T-helper 2 cell treated with Interferon-gamma antibody and Interleukin-4, amounts not matched to agents 100 ng/mL and 5 ng/mL, for 36 hours (primary cell): ENCODE measurements around the gene RIMBP2. TPM values are rescaled to one million over a fixed set of nuclear protein-coding genes. Genes with fewer than 3 reads are reported as not detected.
"Not testable (repeated sequence)": the region's sequence is repeated elsewhere in the genome, so short reads cannot be mapped to it uniquely, and the experiment has no call there.

Experiments used
- intact Hi-C: fragments of 100-400 bp; cut with micrococcal nuclease; formaldehyde crosslinking; loops from one replicate; pipeline ENCODE4 v1.15.1; 2023
- total RNA-seq: library from RNA; stranded (reverse); gene quantifications from 2 replicates; pipeline ENCODE4 v1.2.3, GENCODE V29; 2022

The RIMBP2 gene
- total RNA-seq, 1 donor from 2014 or later: not detected

DNA sequence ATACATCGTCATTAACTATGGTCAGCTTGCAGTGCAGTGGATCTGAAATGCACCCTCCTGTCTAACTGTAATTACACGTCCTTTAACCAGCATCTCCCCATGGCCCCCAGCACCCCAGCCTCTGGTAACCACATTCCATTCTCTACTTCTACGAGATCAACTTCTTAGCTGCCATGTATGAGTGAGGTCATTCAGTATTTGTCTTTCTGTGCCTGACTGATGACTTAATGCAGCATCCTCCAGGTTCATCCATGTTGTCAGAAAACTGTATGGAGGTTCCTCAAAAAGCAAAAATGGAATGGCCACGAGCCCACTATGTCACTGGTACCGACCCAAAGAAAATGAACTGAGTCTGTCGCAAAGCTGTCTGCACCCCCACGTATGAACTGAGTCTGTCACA, 107.3 kb downstream of the RIMBP2 start:
- intact Hi-C loops: no loop called here

DNA sequence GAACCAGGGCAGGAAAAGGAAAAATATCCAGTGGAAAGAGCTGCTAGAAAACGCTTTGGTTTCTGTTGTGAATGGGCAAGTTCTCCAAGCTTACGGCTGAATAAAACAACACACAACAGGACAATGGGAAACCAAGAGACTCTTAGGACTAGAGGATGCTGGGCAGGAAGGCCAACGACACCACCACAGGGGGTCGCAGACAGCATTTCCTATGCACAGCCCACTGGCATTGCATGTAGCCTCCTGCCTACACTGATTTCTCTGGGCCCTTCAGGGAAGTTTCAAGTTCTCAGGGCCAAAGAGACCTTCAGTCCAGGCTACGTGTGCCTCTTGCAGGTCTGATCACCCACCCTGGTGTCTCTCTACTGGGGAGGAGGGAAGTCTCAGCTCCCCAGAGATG, 108.0 kb downstream of the RIMBP2 start:
- intact Hi-C loops: no loop called here

GRCh38 chr12:130606231-130606630, 109.9 kb downstream of the RIMBP2 start:
- intact Hi-C loops: no loop called here

DNA sequence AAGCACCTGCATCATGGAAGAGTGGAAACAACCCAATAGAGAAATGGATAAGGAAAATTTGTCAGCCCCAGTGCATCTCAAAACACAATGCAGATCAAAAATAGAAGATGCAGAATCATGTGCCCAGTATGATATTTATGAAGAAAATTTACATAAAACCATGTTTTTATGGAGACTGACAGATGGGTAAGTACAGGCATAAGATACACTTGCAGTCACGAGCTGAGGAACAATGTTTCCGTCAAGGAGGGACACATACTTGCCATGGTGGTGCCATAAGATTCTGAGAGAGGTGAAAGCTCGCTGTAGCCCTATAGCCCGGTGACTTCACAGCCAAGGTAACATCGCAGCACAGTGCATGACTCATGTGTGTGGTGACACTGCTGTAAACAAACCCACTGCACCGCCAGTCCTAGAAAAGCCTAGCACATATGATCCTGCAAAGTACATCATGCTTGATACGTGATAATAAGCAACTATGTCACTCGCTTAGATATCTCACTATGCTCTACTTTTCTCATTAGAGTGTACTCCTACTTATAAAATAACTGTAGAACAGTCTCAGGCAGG, 112.6 kb downstream of the RIMBP2 start:
- intact Hi-C loops: no loop called here

DNA sequence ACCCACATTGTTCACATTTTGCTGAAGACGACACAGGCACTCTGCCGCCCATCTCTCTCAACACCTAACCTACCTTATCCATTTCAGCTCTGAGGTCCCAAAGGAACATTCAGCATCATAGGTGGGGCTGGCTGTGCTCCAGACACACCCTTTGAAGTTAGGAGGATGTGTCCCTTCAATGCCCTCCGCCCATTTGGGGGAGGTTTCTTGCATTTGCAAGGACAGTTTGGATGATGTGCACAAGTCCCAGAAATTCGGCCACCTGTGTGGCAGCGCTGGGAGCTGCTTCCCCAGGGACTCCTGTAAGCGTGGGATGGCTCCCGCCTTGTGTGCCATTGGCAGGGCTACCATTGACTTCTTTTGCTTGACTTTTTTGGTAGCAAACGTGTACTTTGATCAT, 113.8 kb downstream of the RIMBP2 start:
- intact Hi-C loops: no loop called here

GRCh38 chr12:130601327-130601726, 114.8 kb downstream of the RIMBP2 start:
- intact Hi-C loops: no loop called here

DNA sequence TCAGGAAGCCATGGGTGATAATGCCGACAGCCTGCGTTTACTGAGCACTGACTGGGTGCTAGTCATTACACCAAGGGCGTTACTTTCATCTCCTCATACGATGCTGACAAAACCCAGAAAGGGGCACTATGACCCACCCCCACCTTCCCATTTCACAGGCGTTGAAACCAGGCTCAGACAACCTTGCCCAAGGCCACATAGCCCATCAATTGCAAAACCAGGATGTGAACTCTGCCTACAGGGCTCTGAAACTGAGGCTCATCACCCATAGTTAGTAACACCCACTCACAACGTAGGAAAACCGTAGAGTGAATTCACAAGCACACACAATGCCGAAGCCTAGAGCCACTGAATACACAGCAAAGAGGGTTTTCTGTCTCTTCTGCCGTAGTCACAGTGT, 119.9 kb downstream of the RIMBP2 start:
- intact Hi-C loops: no loop called here

GRCh38 chr12:130595566-130595965, 120.5 kb downstream of the RIMBP2 start:
- intact Hi-C loops: no loop called here

GRCh38 chr12:130593056-130593455, 123.0 kb downstream of the RIMBP2 start:
- intact Hi-C loops: no loop called here

DNA sequence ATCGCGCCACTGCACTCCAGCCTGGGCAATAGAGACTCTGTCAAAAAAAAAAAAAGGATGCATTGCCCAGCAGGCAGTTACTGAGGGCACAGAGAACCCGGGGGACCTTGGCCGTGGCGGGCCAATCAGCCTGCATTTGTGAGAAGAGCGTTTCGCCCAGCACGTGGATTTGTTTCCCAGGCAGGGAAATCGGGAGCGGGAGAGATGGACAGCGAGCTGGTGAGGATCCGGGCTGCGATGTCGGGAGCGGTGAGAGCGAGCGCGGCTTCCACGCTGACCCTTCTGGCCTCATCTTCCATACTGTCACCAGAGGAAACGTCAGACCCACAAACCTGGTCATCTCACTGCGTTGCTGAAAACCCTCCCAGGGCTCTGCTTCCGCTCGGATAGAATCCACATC, 123.5 kb downstream of the RIMBP2 start:
- intact Hi-C loops: no loop called here

GRCh38 chr12:130591736-130592135, 124.4 kb downstream of the RIMBP2 start:
- intact Hi-C loops: no loop called here

DNA sequence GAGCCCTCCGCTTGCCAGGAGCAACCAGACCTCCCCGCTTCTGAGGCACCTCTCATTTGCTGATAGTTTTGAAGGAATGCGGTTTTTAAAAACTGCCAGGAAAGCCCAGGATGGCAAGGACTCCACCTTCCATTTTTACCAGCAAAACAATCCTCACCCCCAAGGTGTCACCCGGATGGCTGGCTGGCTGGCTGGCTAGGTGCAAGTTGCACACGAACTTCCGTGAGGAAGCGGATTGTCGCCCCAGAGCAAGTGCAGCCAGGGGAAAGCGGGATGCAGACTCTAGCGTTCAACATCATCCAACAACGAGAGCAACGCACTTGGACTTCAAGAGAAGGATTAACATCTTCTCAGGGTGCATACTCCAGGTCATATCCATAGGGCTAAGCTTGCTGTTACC, 125.4 kb downstream of the RIMBP2 start:
- intact Hi-C loops: no loop called here

GRCh38 chr12:130589540-130590317, 126.4 kb downstream of the RIMBP2 start:
- intact Hi-C loops: no loop called here

DNA sequence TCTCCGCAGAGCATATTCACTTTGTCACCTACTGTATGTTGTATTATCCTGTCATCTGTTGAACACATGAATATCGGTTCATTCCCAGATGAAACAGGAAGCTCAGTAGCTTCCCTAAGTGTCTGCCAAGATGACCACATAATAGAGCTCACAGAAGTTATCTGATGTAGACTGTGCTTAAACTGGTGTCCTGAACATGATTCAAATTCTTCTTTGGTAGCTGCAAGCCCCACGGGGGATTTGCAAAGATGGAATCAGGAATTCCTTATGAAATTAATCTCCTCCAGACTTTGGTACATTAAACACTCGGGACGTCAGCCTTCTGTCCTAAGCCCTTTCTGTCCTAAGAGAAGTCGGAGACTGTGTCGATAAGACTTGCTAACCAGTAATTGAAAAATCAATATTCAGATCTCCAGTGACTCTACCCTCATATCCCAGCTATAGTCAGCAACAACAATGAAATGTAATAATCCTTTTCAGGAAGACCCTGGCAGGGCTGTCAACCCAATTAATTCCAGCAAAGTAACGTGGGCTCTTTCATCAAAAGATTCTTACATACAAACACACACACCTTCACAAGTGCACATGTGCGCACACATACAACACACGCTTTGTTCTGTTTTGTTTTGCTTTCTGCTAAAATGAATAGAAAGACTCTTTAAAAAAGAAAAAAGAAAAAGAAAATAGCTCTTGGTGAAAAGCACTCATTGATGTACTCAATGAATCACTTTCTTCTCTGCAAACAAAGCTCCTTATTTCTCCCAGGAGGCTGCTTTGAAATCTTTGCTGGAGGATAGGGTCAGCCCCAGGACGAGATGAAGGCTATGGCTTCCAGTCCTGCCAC, 127.2 kb downstream of the RIMBP2 start:
- intact Hi-C loops: no loop called here

- intact Hi-C loops: no loop called here
These were observed 128.1 kb downstream of the RIMBP2 start for GRCh38 chr12:130587966-130588365.

- intact Hi-C loops: not testable (repeated sequence)
These were observed 131.6 kb downstream of the RIMBP2 start for GRCh38 chr12:130584475-130584874.

- intact Hi-C loops: no loop called here
These were observed 132.3 kb downstream of the RIMBP2 start for GRCh38 chr12:130583800-130584199.

DNA sequence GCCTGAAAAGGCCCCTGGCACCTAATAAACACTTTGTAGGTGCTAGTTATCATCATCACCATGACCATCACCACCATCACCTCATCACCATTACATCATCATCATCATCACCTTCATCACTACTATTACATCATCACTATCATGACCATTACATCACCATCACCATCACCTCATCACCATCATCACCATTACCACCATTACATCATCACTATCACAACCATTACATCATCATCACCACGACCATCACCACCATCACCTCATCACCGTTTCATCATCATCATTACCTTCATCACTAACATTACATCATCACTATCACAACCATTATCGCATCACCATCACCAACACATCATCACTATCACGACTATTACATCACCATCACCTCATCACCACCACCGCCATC, 132.8 kb downstream of the RIMBP2 start:
- intact Hi-C loops: no loop called here

DNA sequence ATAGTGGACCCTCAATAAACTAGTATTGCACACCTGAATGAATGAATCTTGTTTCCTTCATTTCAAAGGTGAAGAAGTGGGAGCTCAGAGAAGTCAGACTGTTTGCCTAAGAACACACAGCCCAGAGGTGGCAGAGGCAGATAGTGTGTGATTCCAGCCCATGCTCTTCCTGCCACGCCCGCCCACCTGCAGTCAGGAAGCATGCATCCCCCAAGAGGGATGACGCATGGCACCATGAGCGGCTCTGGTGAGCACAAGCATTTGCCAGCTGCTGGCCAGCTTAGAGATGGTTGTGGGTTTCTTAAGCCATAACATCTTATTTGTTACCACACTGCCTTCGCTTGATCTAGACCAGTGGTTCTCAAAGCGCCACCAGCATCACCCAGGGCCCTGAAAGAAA, 133.8 kb downstream of the RIMBP2 start:
- intact Hi-C loops: no loop called here

- intact Hi-C loops: no loop called here
These were observed 134.3 kb downstream of the RIMBP2 start for GRCh38 chr12:130581782-130582181.

- intact Hi-C loops: no loop called here
These were observed 136.9 kb downstream of the RIMBP2 start for GRCh38 chr12:130579231-130579630.

DNA sequence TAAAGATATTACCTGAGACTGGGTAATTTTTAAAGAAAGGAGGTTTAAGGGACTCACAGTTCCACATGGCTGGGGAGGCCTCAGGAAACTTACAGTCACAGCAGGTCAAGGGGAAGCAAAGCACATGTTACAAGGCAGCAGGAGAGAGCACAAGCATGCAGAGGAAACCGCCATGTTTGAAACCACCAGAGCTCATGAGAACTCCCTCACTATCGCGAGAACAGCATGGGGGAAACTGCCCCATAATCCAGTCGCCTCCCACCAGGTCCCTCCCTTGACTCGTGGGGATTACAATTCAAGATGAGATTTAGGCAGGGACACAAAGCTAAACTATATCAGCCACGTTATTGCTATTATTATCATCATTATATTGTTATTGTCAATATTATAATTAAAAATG, 138.7 kb downstream of the RIMBP2 start:
- intact Hi-C loops: no loop called here
